GM21529 (cell line): ENCODE results near the gene PRKAR1B.
"Not testable (repeated sequence)": the region's sequence is repeated elsewhere in the genome, so short reads cannot be mapped to it uniquely, and the experiment has no call there.

Experiments
- ATAC-seq: cut with Tn5 transposase; IDR thresholded peaks from one replicate; pipeline ENCODE4 v1.9.1; 2021; ENCODE audit not compliant: unreplicated experiment

PRKAR1B gene

GRCh38 chr7:672891-673290, 54.2 kb downstream of the PRKAR1B start:
- ATAC-seq: no peak

GRCh38 chr7:671415-672042, 55.6 kb downstream of the PRKAR1B start:
- ATAC-seq: no peak

- ATAC-seq: no peak
These were observed 56.3 kb downstream of the PRKAR1B start for GRCh38 chr7:670501-671390.

- no peak for ATAC-seq
These were observed 58.1 kb downstream of the PRKAR1B start for GRCh38 chr7:668958-669357.

- no peak for ATAC-seq
These were observed 58.7 kb downstream of the PRKAR1B start for GRCh38 chr7:668139-668931.

- ATAC-seq: no peak
These were observed 60.4 kb downstream of the PRKAR1B start for GRCh38 chr7:666454-667292.

- ATAC-seq: no peak
These were observed 61.2 kb downstream of the PRKAR1B start for GRCh38 chr7:665736-666453.

- no peak for ATAC-seq
These were observed 61.9 kb downstream of the PRKAR1B start for GRCh38 chr7:664997-665735.

GRCh38 chr7:664402-664775, 62.7 kb downstream of the PRKAR1B start:
- ATAC-seq: no peak

- ATAC-seq: no peak
These were observed 64.5 kb downstream of the PRKAR1B start for GRCh38 chr7:662576-662975.

GRCh38 chr7:659996-660395, 67.1 kb downstream of the PRKAR1B start:
- no peak for ATAC-seq

- no peak for ATAC-seq
These were observed 67.7 kb downstream of the PRKAR1B start for GRCh38 chr7:659306-659847.

GRCh38 chr7:657565-658119, 69.4 kb downstream of the PRKAR1B start:
- ATAC-seq: no peak

- not testable (repeated sequence) for ATAC-seq
These were observed 70.1 kb downstream of the PRKAR1B start for GRCh38 chr7:657010-657409.

- ATAC-seq: no peak
These were observed 71.3 kb downstream of the PRKAR1B start for GRCh38 chr7:655758-656157.

- ATAC-seq: no peak
These were observed 73.0 kb downstream of the PRKAR1B start for GRCh38 chr7:653829-654764.

GRCh38 chr7:652881-653280, 74.2 kb downstream of the PRKAR1B start:
- no peak for ATAC-seq

GRCh38 chr7:652167-652566, 74.9 kb downstream of the PRKAR1B start:
- not testable (repeated sequence) for ATAC-seq
